ENCODE measurements around the gene ZNF740. TPM values are rescaled to one million over a fixed set of nuclear protein-coding genes. Genes with fewer than 3 reads are reported as not detected.

Gene ZNF740
- total RNA-seq, 1 experiment from 2014 or later: 49.7 TPM

DNA sequence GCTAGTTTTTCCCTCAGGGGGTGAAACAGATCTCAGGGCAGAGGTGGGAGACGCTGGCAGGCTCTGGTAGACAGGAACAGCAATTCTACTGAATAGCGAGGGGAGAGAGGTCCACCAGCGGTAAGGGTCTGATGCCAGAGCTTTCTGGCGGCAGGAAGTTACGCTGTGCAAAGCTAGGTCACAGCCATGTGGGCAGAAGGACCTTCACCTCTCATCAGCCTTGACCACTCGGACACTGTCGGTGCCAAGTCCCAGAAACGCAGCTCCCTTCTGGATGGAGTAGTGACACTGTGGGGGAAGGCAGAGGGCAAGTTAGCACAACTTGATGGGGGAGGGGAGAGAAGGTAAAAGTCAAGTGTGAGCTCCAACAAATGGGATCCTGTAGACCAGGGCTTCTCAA lies 10.3 kb upstream of the ZNF740 start:
- ChIA-PET POLR2A (interaction anchor here (1.2 kb wide), 1 partner anchor 10 kb away, joined by 3 read pairs; the partner anchor contains the start of genes CSAD and ZNF740), CTCF (interaction anchor here (1.3 kb wide), 1 partner anchor 11 kb away, joined by 9 read pairs; no protein-coding TSS in a partner anchor), RAD21 (ENCODE audit: low non-redundant PET in 1 of 2, low total read pairs in 2 of 2, uncharacterized antibody in 2 of 2, unreplicated experiment in 2 of 2) (no interaction called here)
- TF ChIP-seq ZNF274 (IDR thresholded peaks at IDR 0.05; ENCODE audit: low read depth, low read length) (no peak), CBX3 (IDR thresholded peaks at IDR 0.05; ENCODE audit: low read depth) (no peak), ZFX (IDR thresholded peaks at IDR 0.05) (no peak), EZH2phosphoT487 (IDR thresholded peaks at IDR 0.05; ENCODE audit: borderline replicate concordance) (no peak), CEBPB (IDR thresholded peaks at IDR 0.05; ENCODE audit: low read depth) (no peak), EZH2 (IDR thresholded peaks at IDR 0.05) (no peak), YY1 (IDR thresholded peaks at IDR 0.05; ENCODE audit: extremely low read depth, insufficient replicate concordance, low read depth, low read length) (no peak), SIN3A (IDR thresholded peaks at IDR 0.05; ENCODE audit: low read depth) (no peak), TCF7L2 (IDR thresholded peaks at IDR 0.05; ENCODE audit: borderline replicate concordance, extremely low read depth, insufficient read depth, insufficient read length) (no peak), SP1 (IDR thresholded peaks at IDR 0.05; ENCODE audit: low read depth) (no peak), EGR1 (IDR thresholded peaks at IDR 0.05; ENCODE audit: low read depth) (no peak), POLR2AphosphoS5 (IDR thresholded peaks at IDR 0.05; ENCODE audit: low read depth, low read length) (no peak), JUND (IDR thresholded peaks at IDR 0.05) (no peak), FOSL1 (IDR thresholded peaks at IDR 0.05; ENCODE audit: low read depth) (no peak), ELF1 (IDR thresholded peaks at IDR 0.05; ENCODE audit: borderline replicate concordance, low read depth) (no peak)
- TF ChIP-seq, protein P1, sequence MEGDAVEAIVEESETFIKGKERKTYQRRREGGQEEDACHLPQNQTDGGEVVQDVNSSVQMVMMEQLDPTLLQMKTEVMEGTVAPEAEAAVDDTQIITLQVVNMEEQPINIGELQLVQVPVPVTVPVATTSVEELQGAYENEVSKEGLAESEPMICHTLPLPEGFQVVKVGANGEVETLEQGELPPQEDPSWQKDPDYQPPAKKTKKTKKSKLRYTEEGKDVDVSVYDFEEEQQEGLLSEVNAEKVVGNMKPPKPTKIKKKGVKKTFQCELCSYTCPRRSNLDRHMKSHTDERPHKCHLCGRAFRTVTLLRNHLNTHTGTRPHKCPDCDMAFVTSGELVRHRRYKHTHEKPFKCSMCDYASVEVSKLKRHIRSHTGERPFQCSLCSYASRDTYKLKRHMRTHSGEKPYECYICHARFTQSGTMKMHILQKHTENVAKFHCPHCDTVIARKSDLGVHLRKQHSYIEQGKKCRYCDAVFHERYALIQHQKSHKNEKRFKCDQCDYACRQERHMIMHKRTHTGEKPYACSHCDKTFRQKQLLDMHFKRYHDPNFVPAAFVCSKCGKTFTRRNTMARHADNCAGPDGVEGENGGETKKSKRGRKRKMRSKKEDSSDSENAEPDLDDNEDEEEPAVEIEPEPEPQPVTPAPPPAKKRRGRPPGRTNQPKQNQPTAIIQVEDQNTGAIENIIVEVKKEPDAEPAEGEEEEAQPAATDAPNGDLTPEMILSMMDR (IDR thresholded peaks at IDR 0.05 in 2 of 3, conservative IDR thresholded peaks at IDR 0.05 in 1 of 3; ENCODE audit: borderline replicate concordance in 1 of 3, insufficient read depth in 1 of 3, low read depth in 2 of 3, low read length in 2 of 3): no peak
- TF ChIP-seq, protein P2, sequence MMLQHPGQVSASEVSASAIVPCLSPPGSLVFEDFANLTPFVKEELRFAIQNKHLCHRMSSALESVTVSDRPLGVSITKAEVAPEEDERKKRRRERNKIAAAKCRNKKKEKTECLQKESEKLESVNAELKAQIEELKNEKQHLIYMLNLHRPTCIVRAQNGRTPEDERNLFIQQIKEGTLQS (IDR thresholded peaks at IDR 0.05): no peak
- TF ChIP-seq, protein P3, sequence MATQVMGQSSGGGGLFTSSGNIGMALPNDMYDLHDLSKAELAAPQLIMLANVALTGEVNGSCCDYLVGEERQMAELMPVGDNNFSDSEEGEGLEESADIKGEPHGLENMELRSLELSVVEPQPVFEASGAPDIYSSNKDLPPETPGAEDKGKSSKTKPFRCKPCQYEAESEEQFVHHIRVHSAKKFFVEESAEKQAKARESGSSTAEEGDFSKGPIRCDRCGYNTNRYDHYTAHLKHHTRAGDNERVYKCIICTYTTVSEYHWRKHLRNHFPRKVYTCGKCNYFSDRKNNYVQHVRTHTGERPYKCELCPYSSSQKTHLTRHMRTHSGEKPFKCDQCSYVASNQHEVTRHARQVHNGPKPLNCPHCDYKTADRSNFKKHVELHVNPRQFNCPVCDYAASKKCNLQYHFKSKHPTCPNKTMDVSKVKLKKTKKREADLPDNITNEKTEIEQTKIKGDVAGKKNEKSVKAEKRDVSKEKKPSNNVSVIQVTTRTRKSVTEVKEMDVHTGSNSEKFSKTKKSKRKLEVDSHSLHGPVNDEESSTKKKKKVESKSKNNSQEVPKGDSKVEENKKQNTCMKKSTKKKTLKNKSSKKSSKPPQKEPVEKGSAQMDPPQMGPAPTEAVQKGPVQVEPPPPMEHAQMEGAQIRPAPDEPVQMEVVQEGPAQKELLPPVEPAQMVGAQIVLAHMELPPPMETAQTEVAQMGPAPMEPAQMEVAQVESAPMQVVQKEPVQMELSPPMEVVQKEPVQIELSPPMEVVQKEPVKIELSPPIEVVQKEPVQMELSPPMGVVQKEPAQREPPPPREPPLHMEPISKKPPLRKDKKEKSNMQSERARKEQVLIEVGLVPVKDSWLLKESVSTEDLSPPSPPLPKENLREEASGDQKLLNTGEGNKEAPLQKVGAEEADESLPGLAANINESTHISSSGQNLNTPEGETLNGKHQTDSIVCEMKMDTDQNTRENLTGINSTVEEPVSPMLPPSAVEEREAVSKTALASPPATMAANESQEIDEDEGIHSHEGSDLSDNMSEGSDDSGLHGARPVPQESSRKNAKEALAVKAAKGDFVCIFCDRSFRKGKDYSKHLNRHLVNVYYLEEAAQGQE (IDR thresholded peaks at IDR 0.05; ENCODE audit: low read depth): no peak
- TF ChIP-seq, protein P4, sequence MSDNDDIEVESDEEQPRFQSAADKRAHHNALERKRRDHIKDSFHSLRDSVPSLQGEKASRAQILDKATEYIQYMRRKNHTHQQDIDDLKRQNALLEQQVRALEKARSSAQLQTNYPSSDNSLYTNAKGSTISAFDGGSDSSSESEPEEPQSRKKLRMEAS (IDR thresholded peaks at IDR 0.05): no peak
- TF ChIP-seq, protein P5, sequence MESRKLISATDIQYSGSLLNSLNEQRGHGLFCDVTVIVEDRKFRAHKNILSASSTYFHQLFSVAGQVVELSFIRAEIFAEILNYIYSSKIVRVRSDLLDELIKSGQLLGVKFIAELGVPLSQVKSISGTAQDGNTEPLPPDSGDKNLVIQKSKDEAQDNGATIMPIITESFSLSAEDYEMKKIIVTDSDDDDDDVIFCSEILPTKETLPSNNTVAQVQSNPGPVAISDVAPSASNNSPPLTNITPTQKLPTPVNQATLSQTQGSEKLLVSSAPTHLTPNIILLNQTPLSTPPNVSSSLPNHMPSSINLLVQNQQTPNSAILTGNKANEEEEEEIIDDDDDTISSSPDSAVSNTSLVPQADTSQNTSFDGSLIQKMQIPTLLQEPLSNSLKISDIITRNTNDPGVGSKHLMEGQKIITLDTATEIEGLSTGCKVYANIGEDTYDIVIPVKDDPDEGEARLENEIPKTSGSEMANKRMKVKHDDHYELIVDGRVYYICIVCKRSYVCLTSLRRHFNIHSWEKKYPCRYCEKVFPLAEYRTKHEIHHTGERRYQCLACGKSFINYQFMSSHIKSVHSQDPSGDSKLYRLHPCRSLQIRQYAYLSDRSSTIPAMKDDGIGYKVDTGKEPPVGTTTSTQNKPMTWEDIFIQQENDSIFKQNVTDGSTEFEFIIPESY (IDR thresholded peaks at IDR 0.05; ENCODE audit: extremely low read depth, insufficient replicate concordance, low read length): no peak
- no peak for DNase-seq (ENCODE audit: low read depth, low spot score)
- no TSS peak for BruUV-seq (replicated peaks)
- Histone ChIP-seq H3K9ac (ENCODE audit: low read length) (no peak overlapping the region), H3K79me2 (ENCODE audit: insufficient read depth, low read length) (no peaks in the 10 kb centered on the region), H4K20me1 (ENCODE audit: insufficient read depth) (no peaks in the 10 kb centered on the region), H3K27me3 (ENCODE audit: insufficient read depth, low read length) (no peaks in the 10 kb centered on the region), H3K27ac (ENCODE audit: low read depth, low read length) (no peak overlapping the region), H3K9me2 (ENCODE audit: insufficient read depth) (no peaks in the 10 kb centered on the region), H3K9me3 (ENCODE audit: control insufficient read depth in 1 of 2, insufficient read depth in 1 of 2, low read depth in 1 of 2, low read length in 2 of 2) (no peaks in the 10 kb centered on the region), H2AFZ (ENCODE audit: low read depth, low read length, poor library complexity, severe bottlenecking) (no peak overlapping the region), H3K36me3 (ENCODE audit: control insufficient read depth in 1 of 2, insufficient read depth in 2 of 2, low read length in 2 of 2) (no peaks in the 10 kb centered on the region), H3K4me3 (replicated peaks in 1 of 2; ENCODE audit: low read depth in 1 of 2, low read length in 2 of 2) (no peak overlapping the region), H3K4me1 (ENCODE audit: control insufficient read depth in 1 of 2, insufficient read depth in 2 of 2, low read length in 2 of 2) (peaks cover 19 to 39% of the 10 kb centered on the region in 2 experiments; a peak in 3 of 4 replicates), H3K4me2 (ENCODE audit: low read length) (no peak overlapping the region)
- ATAC-seq: no peak
- intact Hi-C loops (cut with micrococcal nuclease): no loop called here
